IMR-90 (cell line): ENCODE data around the gene FAM151A. TPM values are rescaled to one million over a fixed set of nuclear protein-coding genes. Genes with fewer than 3 reads are reported as not detected.

Experiments
- ATAC-seq: fragments of 200-7000 bp; cut with Tn5 transposase; 2 replicates; pipeline ENCODE4 v1.9.1; 2020; ENCODE audit warnings: low read depth, mild to moderate bottlenecking, moderate library complexity
- BruUV-seq: library from RNA; stranded (reverse); fragments of 400-500 nt; replicated peaks from 2 replicates; lab custom pipeline; 2021; lab: Mats Ljungman, UMichigan
- CTCF ChIA-PET: fragments of 300-600 bp; formaldehyde crosslinking; extraction: SDS; loops from one replicate; lab custom pipeline; 2021; ENCODE audit warnings: antibody characterized with exemption; lab: Yijun Ruan, JAX
- POLR2A ChIA-PET: fragments of 300-600 bp; sonication (Branson Sonifier 250); formaldehyde crosslinking; loops from one replicate; lab custom pipeline; 2022; ENCODE audit warnings: antibody characterized with exemption; ENCODE audit not compliant: unreplicated experiment; lab: Charles Lee
- DNase-seq: peaks from one replicate; pipeline ENCODE4 v3.0.0; 2013
- H2AFZ ChIP-seq: replicated peaks from 2 replicates; pipeline ENCODE3; 2013; ENCODE audit warnings: low read length, mild to moderate bottlenecking; ENCODE audit not compliant: poor library complexity
- H2AK5ac ChIP-seq: 2 replicates; pipeline ENCODE4 v1.6.1; 2013; ENCODE audit warnings: low read depth, low read length, inconsistent platforms
- H2AK9ac ChIP-seq: replicated peaks from 2 replicates; pipeline ENCODE3; 2013; ENCODE audit warnings: mild to moderate bottlenecking, low read depth, low read length, moderate library complexity; ENCODE audit not compliant: poor library complexity
- H2BK120ac ChIP-seq: 2 replicates; pipeline ENCODE4 v1.6.1; 2013; ENCODE audit warnings: low read depth, low read length, inconsistent platforms
- H2BK15ac ChIP-seq: 3 replicates; pipeline ENCODE4 v1.6.1; 2013; ENCODE audit warnings: low read depth, low read length, inconsistent platforms
- H2BK20ac ChIP-seq: 2 replicates; pipeline ENCODE4 v1.6.1; 2013; ENCODE audit warnings: low read depth, mild to moderate bottlenecking, inconsistent platforms, low read length, moderate library complexity
- H2BK5ac ChIP-seq: 2 replicates; pipeline ENCODE4 v1.6.1; 2013; ENCODE audit warnings: mild to moderate bottlenecking, low read depth, low read length, inconsistent platforms; ENCODE audit not compliant: poor library complexity, severe bottlenecking
- H3K14ac ChIP-seq: replicated peaks from 2 replicates; pipeline ENCODE4 v1.6.1; 2013; ENCODE audit warnings: low read depth, low read length, inconsistent platforms
- H3K18ac ChIP-seq: 2 replicates; pipeline ENCODE4 v1.6.1; 2013; ENCODE audit warnings: low read depth, low read length, control low read depth
- H3K23ac ChIP-seq: 2 replicates; pipeline ENCODE4 v1.6.1; 2013; ENCODE audit warnings: low read depth, low read length, inconsistent platforms
- H3K27ac ChIP-seq: 2 replicates; pipeline ENCODE4 v1.5.1; 2013; ENCODE audit warnings: mild to moderate bottlenecking, control low read depth, low read length; ENCODE audit not compliant: insufficient read depth
- H3K27me3 ChIP-seq: 2 replicates; pipeline ENCODE4 v1.6.1; 2013; ENCODE audit warnings: low read length; ENCODE audit not compliant: control insufficient read depth, insufficient read depth
- H3K36me3 ChIP-seq: 2 replicates; pipeline ENCODE4 v1.6.1; 2013; ENCODE audit warnings: low read length, mixed read lengths; ENCODE audit not compliant: control insufficient read depth, insufficient read depth
- H3K4ac ChIP-seq: 2 replicates; pipeline ENCODE4 v1.6.1; 2013; ENCODE audit warnings: low read depth, low read length, inconsistent platforms
- H3K4me1 ChIP-seq: 2 replicates; pipeline ENCODE4 v1.6.1; 2013; ENCODE audit warnings: low read length, mixed read lengths; ENCODE audit not compliant: control insufficient read depth, insufficient read depth
- H3K4me2 ChIP-seq: 2 replicates; pipeline ENCODE4 v1.6.1; 2013; ENCODE audit warnings: low read depth, mild to moderate bottlenecking, control low read depth, low read length, moderate library complexity
- H3K4me3 ChIP-seq: 2 replicates; pipeline ENCODE4 v1.5.1; 2013; ENCODE audit warnings: low read depth, mild to moderate bottlenecking, control low read depth, low read length, moderate library complexity; ENCODE audit not compliant: insufficient read depth
- H3K56ac ChIP-seq: 2 replicates; pipeline ENCODE4 v1.6.1; 2013; ENCODE audit warnings: low read length, inconsistent platforms; ENCODE audit not compliant: insufficient read depth; ENCODE audit errors: extremely low read depth
- H3K79me1 ChIP-seq, 2 experiments: 2 replicates each; pipeline ENCODE4 v1.6.1; 2013; ENCODE audit warnings: low read length in 2 of 2, inconsistent platforms in 1 of 2, low read depth in 1 of 2
- H3K9ac ChIP-seq: 2 replicates; pipeline ENCODE4 v1.6.1; 2013; ENCODE audit warnings: low read depth, low read length, control low read depth
- H3K9me1 ChIP-seq: 2 replicates; pipeline ENCODE4 v1.6.1; 2013; ENCODE audit warnings: low read length, inconsistent platforms; ENCODE audit not compliant: insufficient read depth
- H3K9me3 ChIP-seq: 2 replicates; pipeline ENCODE4 v1.6.1; 2013; ENCODE audit warnings: low read length; ENCODE audit not compliant: control insufficient read depth, insufficient read depth
- H4K20me1 ChIP-seq: 2 replicates; pipeline ENCODE4 v1.6.1; 2013; ENCODE audit warnings: low read length, inconsistent platforms; ENCODE audit not compliant: insufficient read depth
- H4K5ac ChIP-seq: 2 replicates; pipeline ENCODE4 v1.6.1; 2013; ENCODE audit warnings: mild to moderate bottlenecking, low read depth, low read length, control low read depth
- H4K8ac ChIP-seq, 2 experiments: 2 replicates each; pipeline ENCODE4 v1.6.1; 2013; ENCODE audit warnings: low read depth in 2 of 2, low read length in 2 of 2, control low read depth in 1 of 2, inconsistent platforms in 1 of 2
- H4K91ac ChIP-seq: 2 replicates; pipeline ENCODE4 v1.6.1; 2013; ENCODE audit warnings: low read depth, low read length, inconsistent platforms; ENCODE audit not compliant: insufficient read depth
- FOS ChIP-seq: fragments of 150-350 bp; IDR thresholded peaks from 2 replicates; pipeline ENCODE4 v1.6.1; 2016; ENCODE audit warnings: low read depth, low read length
- RAD21 ChIP-seq: IDR thresholded peaks from 2 replicates; pipeline ENCODE4 v1.6.1; 2012; ENCODE audit warnings: low read length, improper control_type of control experiment
- WGBS, 2 experiments: methylation state at CpG; one replicate each; pipeline versions ENCODE4 v1.1.5 to v1.1.7; 2013; ENCODE audit warnings: missing lambda C conversion rate in 2 of 2; ENCODE audit not compliant: insufficient read length in 1 of 2; ENCODE audit errors: extremely low coverage in 2 of 2; 5-methylcytosine and 5-hydroxymethylcytosine counted together
- dilution Hi-C: fragments of 300-500 bp; cut with HindIII; formaldehyde crosslinking; loops from one replicate; pipeline ENCODE4 v1.14.3; 2018; ENCODE audit warnings: low sequenced_read_pairs; ENCODE audit not compliant: unreplicated experiment
- in situ Hi-C: fragments of 300-500 bp; cut with MboI; formaldehyde crosslinking; loops from 3 replicates; pipeline ENCODE4 v1.14.3; 2019; ENCODE audit warnings: low sequenced_read_pairs, inconsistent platforms, mixed read lengths
- intact Hi-C: fragments of 100-400 bp; cut with micrococcal nuclease; formaldehyde crosslinking; loops from 2 replicates; pipeline ENCODE4 v1.10.0; 2022
- polyA plus RNA-seq, 3 experiments: library from polyadenylated mRNA; depleted of rRNA; stranded (reverse); fragments of >200 nt; gene quantifications; 2 replicates each; pipeline ENCODE4 v1.2.3, GENCODE V29; 2012; ENCODE audit warnings: low replicate concordance in 1 of 3
- total RNA-seq: library from RNA; depleted of rRNA; stranded (reverse); fragments of >200 nt; gene quantifications from 2 replicates; pipeline ENCODE4 v1.2.3, GENCODE V29; 2012

Gene FAM151A
- total and polyA plus RNA-seq, 2 of the 4 experiments (the other 2 are of a cell fraction), result not detected

GRCh38 chr1:54649921-54650320, 26.6 kb upstream of the FAM151A start:
- no peak overlapping the region for H4K8ac ChIP-seq
- H4K91ac ChIP-seq, result no peak overlapping the region
- no peak overlapping the region for H3K4ac ChIP-seq
- no peak overlapping the region for H2BK15ac ChIP-seq
- H3K36me3 ChIP-seq, result no peaks in the 10 kb centered on the region
- TF ChIP-seq RAD21 (no peak), FOS (no peak)
- no peak overlapping the region for H2AK5ac ChIP-seq
- H3K23ac ChIP-seq, result no peak overlapping the region
- peaks cover 36% of the 10 kb centered on the region for H3K27me3 ChIP-seq
- intact Hi-C loops, result no loop called here
- no peak overlapping the region for H3K18ac ChIP-seq
- H3K4me1 ChIP-seq, result no peaks in the 10 kb centered on the region
- BruUV-seq, result no TSS peak
- dilution Hi-C loops, result no loop called here
- no peaks in the 10 kb centered on the region for H3K79me1 ChIP-seq
- H2BK5ac ChIP-seq, result no peak overlapping the region
- H3K4me3 ChIP-seq, result no peak overlapping the region
- H3K56ac ChIP-seq, result no peak overlapping the region
- H3K4me2 ChIP-seq, result no peak overlapping the region
- no peak overlapping the region for H2AFZ ChIP-seq
- ATAC-seq (no peak), DNase-seq (no peak)
- no peak overlapping the region for H2AK9ac ChIP-seq
- H2BK120ac ChIP-seq, result no peak overlapping the region
- ChIA-PET POLR2A (no interaction called here), CTCF (no interaction called here)
- H3K27ac ChIP-seq, result no peak overlapping the region
- no CpG with 5 or more reads among the region's 1 CpG for WGBS, 2 experiments
- in situ Hi-C loops, result no loop called here
- H3K9ac ChIP-seq, result no peak overlapping the region
- H3K9me1 ChIP-seq, result no peaks in the 10 kb centered on the region
- H4K20me1 ChIP-seq, result no peaks in the 10 kb centered on the region
- H4K5ac ChIP-seq, result no peak overlapping the region
- no peaks in the 10 kb centered on the region for H3K9me3 ChIP-seq
- H2BK20ac ChIP-seq, result no peak overlapping the region
- no peak overlapping the region for H3K14ac ChIP-seq
